Activated naive CD4-positive, alpha-beta T cell treated with anti-CD3 and anti-CD28 coated beads, Interleukin-2, amount 10 ng/mL, durations not matched to agents 7 days and 5 days (primary cell): ENCODE results near the gene MSI2.

Source experiments
- CTCF ChIA-PET: fragments of 350-600 bp; sonication (Branson Sonifier 250); formaldehyde crosslinking; loops from one replicate; lab custom pipeline; 2021; ENCODE audit warnings: antibody characterized with exemption; lab: Charles Lee
- DNase-seq: peaks from one replicate; pipeline ENCODE4 v3.0.0-alpha.2; 2020
- H3K27ac Mint-ChIP-seq: one replicate; pipeline ENCODE4 v1.8.0; 2021; ENCODE audit warnings: mild to moderate bottlenecking, moderate library complexity, mixed read lengths
- H3K27me3 Mint-ChIP-seq: one replicate; pipeline ENCODE4 v1.8.0; 2021; ENCODE audit warnings: mild to moderate bottlenecking, mixed read lengths
- H3K36me3 Mint-ChIP-seq: one replicate; pipeline ENCODE4 v1.8.0; 2021; ENCODE audit warnings: mixed read lengths
- H3K4me1 Mint-ChIP-seq: one replicate; pipeline ENCODE4 v1.8.0; 2021; ENCODE audit warnings: mixed read lengths
- H3K4me3 Mint-ChIP-seq: one replicate; pipeline ENCODE4 v1.8.0; 2021; ENCODE audit warnings: mild to moderate bottlenecking, moderate library complexity, mixed read lengths
- H3K9me3 Mint-ChIP-seq: one replicate; pipeline ENCODE4 v1.8.0; 2021; ENCODE audit warnings: mixed read lengths

The MSI2 gene

DNA sequence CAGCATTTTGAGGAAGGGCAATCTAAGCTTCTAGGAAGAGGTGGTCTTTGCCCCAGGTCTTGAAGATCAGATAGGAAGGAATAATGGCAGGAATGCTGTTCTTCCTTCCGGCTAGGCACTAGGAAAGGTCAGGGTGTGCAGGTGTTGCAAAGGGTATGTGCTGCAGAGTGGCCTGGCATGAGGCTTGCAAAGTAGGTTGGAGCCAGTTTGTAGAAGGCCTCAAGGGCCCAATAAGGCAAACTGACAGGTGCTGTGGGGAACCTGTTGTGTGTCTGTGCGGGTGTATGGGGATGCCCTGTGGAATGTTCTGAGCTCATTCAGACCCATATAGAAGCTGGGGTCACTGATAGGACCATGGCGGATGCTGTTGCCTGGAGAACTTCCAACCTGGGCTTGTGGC lies 12.7 kb downstream of the MSI2 start:
- H3K4me1 Mint-ChIP-seq: peaks cover 17% of the 10 kb centered on the region
- H3K27me3 Mint-ChIP-seq: no peaks in the 10 kb centered on the region
- peaks cover 64% of the 10 kb centered on the region for H3K36me3 Mint-ChIP-seq
- no peak for DNase-seq
- CTCF ChIA-PET: interaction anchor here (0.5 kb wide), 1 partner anchor 118 kb away, joined by 3 read pairs; no protein-coding TSS in a partner anchor
- H3K27ac Mint-ChIP-seq: no peak overlapping the region
- no peak overlapping the region for H3K4me3 Mint-ChIP-seq
- H3K9me3 Mint-ChIP-seq: no peaks in the 10 kb centered on the region

- H3K27me3 Mint-ChIP-seq: no peaks in the 10 kb centered on the region
- no peak overlapping the region for H3K4me3 Mint-ChIP-seq
- peaks cover 19% of the 10 kb centered on the region for H3K4me1 Mint-ChIP-seq
- no peak for DNase-seq
- CTCF ChIA-PET: interaction anchor here (0.5 to 1.4 kb wide), 4 partner anchors 9 to 118 kb away, joined by 3 to 5 read pairs (median 3); no protein-coding TSS in a partner anchor
- H3K36me3 Mint-ChIP-seq: peaks cover 67% of the 10 kb centered on the region
- no peaks in the 10 kb centered on the region for H3K9me3 Mint-ChIP-seq
- no peak overlapping the region for H3K27ac Mint-ChIP-seq
These were observed 13.4 kb downstream of the MSI2 start for GRCh38 chr17:57269598-57270255.

DNA sequence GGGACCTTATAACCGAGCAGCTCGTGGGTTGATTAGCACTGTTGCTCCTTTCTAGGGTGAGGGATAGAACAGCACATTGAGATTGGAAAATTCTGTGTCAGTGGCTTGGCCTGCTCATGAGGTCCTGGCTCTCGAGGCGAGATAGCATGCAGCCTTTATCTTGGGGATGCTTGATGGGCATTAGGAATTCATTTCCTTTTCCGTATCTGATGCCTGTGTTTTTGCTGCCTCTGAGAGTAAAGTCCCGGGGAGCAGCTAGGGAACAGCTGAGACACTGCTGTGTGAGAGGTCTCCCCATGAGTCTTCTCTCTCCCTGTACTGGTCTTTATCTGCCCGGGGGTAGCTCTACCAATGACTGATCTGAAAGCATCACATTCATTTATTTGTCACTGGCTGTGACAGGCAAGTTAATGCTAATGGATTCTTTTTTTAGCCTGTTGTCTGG lies 14.5 kb downstream of the MSI2 start:
- H3K4me1 Mint-ChIP-seq: peaks cover 24% of the 10 kb centered on the region
- no peak for DNase-seq
- CTCF ChIA-PET: interaction anchor here (0.9 to 1.4 kb wide), 3 partner anchors 10 to 28 kb away, joined by 3 to 5 read pairs (median 3); no protein-coding TSS in a partner anchor
- no peaks in the 10 kb centered on the region for H3K9me3 Mint-ChIP-seq
- H3K36me3 Mint-ChIP-seq: peaks cover 67% of the 10 kb centered on the region
- H3K27ac Mint-ChIP-seq: no peak overlapping the region
- no peaks in the 10 kb centered on the region for H3K27me3 Mint-ChIP-seq
- no peak overlapping the region for H3K4me3 Mint-ChIP-seq

DNA sequence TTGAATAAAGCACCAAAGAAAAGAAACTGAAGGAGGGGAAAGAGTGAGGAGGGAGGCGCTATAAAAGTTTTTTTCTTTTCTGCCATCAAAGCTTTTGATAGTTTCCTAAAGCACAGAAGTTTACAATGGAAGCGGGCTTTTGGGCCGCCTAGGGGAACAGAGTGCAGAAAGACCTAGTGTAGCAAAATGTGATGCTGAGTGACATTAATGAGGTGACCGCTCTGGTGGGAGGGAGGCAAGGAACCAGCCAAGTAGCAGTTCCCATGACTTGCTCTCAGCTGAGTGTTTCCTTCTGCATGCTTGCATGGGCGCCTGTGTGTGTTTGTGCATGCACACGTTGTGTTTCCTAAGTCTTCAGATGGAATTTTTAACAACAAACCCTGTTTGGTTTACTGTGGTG lies 15.5 kb downstream of the MSI2 start:
- H3K4me3 Mint-ChIP-seq: no peak overlapping the region
- no peaks in the 10 kb centered on the region for H3K27me3 Mint-ChIP-seq
- peaks cover 32% of the 10 kb centered on the region for H3K4me1 Mint-ChIP-seq
- CTCF ChIA-PET: interaction anchor here (1.2 kb wide), 1 partner anchor 28 kb away, joined by 3 read pairs; no protein-coding TSS in a partner anchor
- DNase-seq: no peak
- H3K36me3 Mint-ChIP-seq: peaks cover 66% of the 10 kb centered on the region
- no peak overlapping the region for H3K27ac Mint-ChIP-seq
- H3K9me3 Mint-ChIP-seq: no peaks in the 10 kb centered on the region

GRCh38 chr17:57273490-57273889 lies 17.2 kb downstream of the MSI2 start:
- H3K4me1 Mint-ChIP-seq: peaks cover 45% of the 10 kb centered on the region
- no peak for DNase-seq
- CTCF ChIA-PET: no interaction called here
- H3K4me3 Mint-ChIP-seq: no peak overlapping the region
- peaks cover 66% of the 10 kb centered on the region for H3K36me3 Mint-ChIP-seq
- H3K27me3 Mint-ChIP-seq: no peaks in the 10 kb centered on the region
- no peaks in the 10 kb centered on the region for H3K9me3 Mint-ChIP-seq
- H3K27ac Mint-ChIP-seq: no peak overlapping the region

GRCh38 chr17:57274162-57274561 lies 17.8 kb downstream of the MSI2 start:
- Mint-ChIP-seq H3K9me3 (no peaks in the 10 kb centered on the region), H3K36me3 (peaks cover 67% of the 10 kb centered on the region), H3K27me3 (no peaks in the 10 kb centered on the region), H3K4me1 (peaks cover 50% of the 10 kb centered on the region), H3K4me3 (no peak overlapping the region), H3K27ac (no peak overlapping the region)
- CTCF ChIA-PET: no interaction called here
- no peak for DNase-seq

DNA sequence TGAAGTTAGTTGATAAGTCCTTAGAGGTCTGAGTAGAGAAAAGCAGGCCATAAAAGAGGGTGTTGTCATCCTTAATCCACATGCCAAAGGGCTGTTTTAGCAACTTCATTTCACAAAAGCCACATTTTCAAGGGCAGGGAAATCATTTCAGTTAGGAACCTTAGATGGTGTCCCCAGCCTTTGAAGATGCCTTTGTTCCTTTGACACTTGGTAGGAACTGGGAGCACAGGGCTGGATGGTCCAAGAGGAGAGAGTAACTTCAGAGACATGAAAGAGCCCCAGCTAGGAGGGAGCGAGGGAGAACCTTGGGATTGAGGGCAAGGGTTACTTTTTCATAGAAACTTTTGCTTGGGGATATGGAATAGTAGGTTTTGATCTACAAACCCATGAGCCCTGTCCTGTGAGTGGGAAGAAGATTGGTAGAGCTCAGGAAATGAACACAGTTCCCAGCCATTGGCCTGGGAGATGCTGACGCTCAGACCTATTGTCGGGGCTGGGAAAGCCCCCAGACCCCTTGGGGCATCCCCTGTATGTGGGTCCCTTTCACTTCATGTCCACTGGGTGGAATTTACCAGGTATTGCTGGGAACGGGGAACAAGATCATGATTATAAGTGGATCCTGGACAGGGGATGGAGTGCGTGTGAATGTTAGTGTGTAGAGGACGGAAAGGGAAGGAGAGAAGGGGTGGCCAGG lies 18.9 kb downstream of the MSI2 start:
- no peak overlapping the region for H3K4me3 Mint-ChIP-seq
- CTCF ChIA-PET: no interaction called here

DNA sequence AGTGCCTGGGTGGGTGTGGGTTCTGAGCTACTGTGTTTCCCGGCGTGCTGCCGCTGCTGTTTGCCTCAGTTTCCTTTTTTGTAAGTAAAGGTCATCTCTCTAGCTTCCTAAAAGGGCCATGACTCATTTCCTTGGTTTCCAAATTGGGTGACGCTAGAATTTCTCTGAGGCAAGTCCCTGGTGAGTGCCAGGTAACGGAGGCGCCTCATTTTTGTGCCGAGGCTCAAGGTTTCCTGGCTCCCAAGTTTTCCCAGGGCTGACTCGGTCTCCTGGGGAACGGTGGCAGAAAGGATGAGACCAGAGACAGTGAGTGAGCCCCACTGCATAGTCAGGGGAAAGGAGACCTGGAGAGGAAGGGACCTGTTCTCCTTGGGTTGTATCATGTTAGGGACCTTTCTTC lies 20.3 kb downstream of the MSI2 start:
- peaks cover 73% of the 10 kb centered on the region for H3K36me3 Mint-ChIP-seq

More for the DNA sequence above, 18.9 kb downstream of the MSI2 start:
- Mint-ChIP-seq H3K27me3 (no peaks in the 10 kb centered on the region), H3K4me1 (peaks cover 60% of the 10 kb centered on the region), H3K9me3 (no peaks in the 10 kb centered on the region), H3K27ac (no peak overlapping the region), H3K36me3 (peaks cover 70% of the 10 kb centered on the region)
- no peak for DNase-seq

DNA sequence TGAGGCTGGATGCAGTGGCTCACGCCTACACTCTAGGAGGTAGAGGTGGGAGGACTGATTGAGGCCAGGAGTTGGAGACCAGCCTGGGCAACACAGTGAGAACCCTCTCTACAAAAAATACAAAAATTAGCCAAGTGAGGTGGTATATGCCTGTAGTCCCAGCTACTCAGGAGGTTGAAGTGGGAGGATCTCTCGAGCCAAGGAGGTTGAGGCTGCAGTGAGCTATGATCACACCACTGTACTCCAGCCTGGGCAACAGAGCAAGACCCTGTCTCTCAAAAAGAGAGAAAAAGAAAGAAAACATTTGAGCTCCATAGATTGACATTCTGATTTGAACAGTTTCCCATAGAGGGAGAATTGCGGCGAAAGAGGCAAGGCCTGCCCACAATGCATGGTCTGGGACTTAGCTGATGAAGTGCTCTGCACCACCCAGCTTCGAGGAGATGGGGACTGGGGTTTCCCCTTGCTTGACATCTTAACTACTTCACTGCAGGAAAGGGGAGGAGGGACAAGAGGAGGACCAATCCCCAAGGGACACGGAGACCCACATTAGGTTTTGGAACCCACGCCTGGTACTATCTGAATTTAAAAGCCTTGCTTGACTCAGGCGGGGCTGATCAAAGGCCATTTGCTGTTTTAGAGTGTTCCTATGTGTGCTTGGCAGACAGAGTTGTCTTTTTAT lies 21.7 kb downstream of the MSI2 start:
- H3K9me3 Mint-ChIP-seq: no peaks in the 10 kb centered on the region
- H3K27me3 Mint-ChIP-seq: no peaks in the 10 kb centered on the region
- H3K36me3 Mint-ChIP-seq: peaks cover 72% of the 10 kb centered on the region
- CTCF ChIA-PET: no interaction called here
- H3K27ac Mint-ChIP-seq: no peak overlapping the region
- H3K4me1 Mint-ChIP-seq: peaks cover 73% of the 10 kb centered on the region
- DNase-seq: no peak
- no peak overlapping the region for H3K4me3 Mint-ChIP-seq

More for the DNA sequence above, 20.3 kb downstream of the MSI2 start:
- Mint-ChIP-seq H3K4me1 (peaks cover 67% of the 10 kb centered on the region), H3K27ac (no peak overlapping the region), H3K4me3 (no peak overlapping the region), H3K27me3 (no peaks in the 10 kb centered on the region), H3K9me3 (no peaks in the 10 kb centered on the region)
- DNase-seq: no peak
- CTCF ChIA-PET: interaction anchor here (1.5 kb wide), 1 partner anchor 34 kb away, joined by 5 read pairs; no protein-coding TSS in a partner anchor

GRCh38 chr17:57278740-57279387 lies 22.5 kb downstream of the MSI2 start:
- Mint-ChIP-seq H3K27ac (no peak overlapping the region), H3K36me3 (peaks cover 73% of the 10 kb centered on the region), H3K27me3 (no peaks in the 10 kb centered on the region), H3K4me3 (no peak overlapping the region), H3K4me1 (peaks cover 81% of the 10 kb centered on the region), H3K9me3 (no peaks in the 10 kb centered on the region)
- DNase-seq: no peak
- CTCF ChIA-PET: no interaction called here

DNA sequence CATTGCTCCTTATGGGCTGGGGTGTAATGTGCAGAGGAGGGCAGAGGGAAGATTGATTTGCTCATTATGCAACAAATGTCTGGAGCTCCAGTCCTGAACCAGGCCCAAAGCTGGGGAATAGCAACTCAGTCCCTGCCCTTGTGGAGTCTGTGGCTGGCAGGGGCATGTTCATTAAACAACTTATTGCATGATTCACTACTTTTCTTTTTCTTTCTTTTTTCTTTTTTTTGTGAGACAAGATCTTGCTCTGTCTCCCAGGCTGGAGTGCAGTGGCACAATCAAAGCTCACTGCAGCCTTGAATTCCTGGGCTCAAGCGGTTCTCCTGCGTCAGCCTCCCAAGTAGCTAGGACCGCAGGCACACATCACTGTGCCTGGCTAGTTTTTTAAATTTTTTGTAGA lies 23.1 kb downstream of the MSI2 start:
- H3K27me3 Mint-ChIP-seq: no peaks in the 10 kb centered on the region
- H3K4me3 Mint-ChIP-seq: no peak overlapping the region
- peaks cover 85% of the 10 kb centered on the region for H3K4me1 Mint-ChIP-seq
- CTCF ChIA-PET: no interaction called here
- no peaks in the 10 kb centered on the region for H3K9me3 Mint-ChIP-seq
- no peak for DNase-seq
- no peak overlapping the region for H3K27ac Mint-ChIP-seq
- H3K36me3 Mint-ChIP-seq: peaks cover 72% of the 10 kb centered on the region

- peak; percentile 55 for DNase-seq
- Mint-ChIP-seq H3K36me3 (peaks cover 61% of the 10 kb centered on the region), H3K27me3 (no peaks in the 10 kb centered on the region), H3K4me1 (peaks cover 93% of the 10 kb centered on the region), H3K4me3 (peak overlapping the region; percentile 29), H3K9me3 (no peaks in the 10 kb centered on the region), H3K27ac (peak overlapping the region; percentile 85)
- CTCF ChIA-PET: interaction anchor here (0.7 to 1.7 kb wide), 3 partner anchors 39 to 129 kb away, joined by 3 to 6 read pairs (median 5); no protein-coding TSS in a partner anchor
These were observed 25.6 kb downstream of the MSI2 start for GRCh38 chr17:57281887-57282286.

- no peak for DNase-seq
- Mint-ChIP-seq H3K4me1 (peaks cover 95% of the 10 kb centered on the region), H3K27me3 (no peaks in the 10 kb centered on the region), H3K36me3 (peaks cover 62% of the 10 kb centered on the region), H3K4me3 (peak overlapping the region; percentile 29), H3K27ac (peak overlapping the region; percentile 85), H3K9me3 (no peaks in the 10 kb centered on the region)
- CTCF ChIA-PET: interaction anchor here (0.7 to 1.7 kb wide), 3 partner anchors 39 to 129 kb away, joined by 3 to 6 read pairs (median 5); no protein-coding TSS in a partner anchor
These were observed 26.0 kb downstream of the MSI2 start for GRCh38 chr17:57282296-57282695.
